Cardiac muscle cell (in vitro differentiated cells and primary cell): ENCODE data around the gene LRCOL1. TPM values are rescaled to one million over a fixed set of nuclear protein-coding genes. Genes with fewer than 3 reads are reported as not detected.
A peak's percentile ranks its signal among the peaks of the same experiment; 100 is the strongest.

Source experiments
- DNase-seq, 2 donors: peaks; one replicate each; pipeline versions ENCODE4 v3.0.0 to v3.0.0-alpha.2; 2010 to 2017; ENCODE audit warnings: low read depth in 1 of 2, low spot score in 1 of 2
- H3K27ac ChIP-seq: fragments of 200-600 bp; sonication (generic); 2 replicates; pipeline ENCODE4 v1.5.1; 2016
- H3K27me3 ChIP-seq: fragments of 200-600 bp; sonication (generic); 2 replicates; pipeline ENCODE4 v1.6.0; 2016; ENCODE audit warnings: control low read depth
- H3K36me3 ChIP-seq: fragments of 200-600 bp; sonication (generic); 2 replicates; pipeline ENCODE4 v1.5.1; 2016; ENCODE audit warnings: control low read depth
- H3K4me1 ChIP-seq: fragments of 200-600 bp; sonication (generic); 2 replicates; pipeline ENCODE4 v1.8.1; 2017; ENCODE audit warnings: low read depth, mild to moderate bottlenecking, mixed run types
- H3K4me3 ChIP-seq: fragments of 200-600 bp; sonication (generic); 2 replicates; pipeline ENCODE4 v1.5.1; 2016; ENCODE audit warnings: mild to moderate bottlenecking
- H3K9me3 ChIP-seq: fragments of 200-600 bp; sonication (generic); 2 replicates; pipeline ENCODE4 v1.5.1; 2017; ENCODE audit warnings: low read depth, mild to moderate bottlenecking, control low read depth
- CTCF ChIP-seq: IDR thresholded peaks from 2 replicates; pipeline ENCODE4 v1.5.1; 2012; ENCODE audit warnings: low read depth, mild to moderate bottlenecking, low read length
- polyA plus RNA-seq: library from polyadenylated mRNA; unstranded; fragments of >200 nt; fragmentation: Nextera tagmentation; extraction: Ambion mirVana; gene quantifications from 2 replicates; pipeline ENCODE4 v1.2.1, GENCODE V29; 2016
- total RNA-seq: library from RNA; depleted of rRNA; stranded (reverse); fragments of >200 nt; gene quantifications from 2 replicates; pipeline ENCODE4 v1.2.3, GENCODE V29; 2016

LRCOL1 gene
- total and polyA plus RNA-seq, 2 experiments from 2014 or later, result not detected

- H3K27ac ChIP-seq, result no peak within 1 kb of the TSS
- DNase-seq, result no peak
- H3K9me3 ChIP-seq, result no peaks in the 10 kb centered on the region
- peak within 1 kb of the TSS; percentile 21 for H3K4me3 ChIP-seq
- no peaks in the 10 kb centered on the region for H3K36me3 ChIP-seq
- no peak for TF ChIP-seq CTCF
- peaks cover 62% of the 10 kb centered on the region for H3K27me3 ChIP-seq
- H3K4me1 ChIP-seq, result no peaks in the 10 kb centered on the region
These were observed 8.3 kb upstream of the LRCOL1 start, which contains the start of gene P2RX2 for GRCh38 chr12:132618683-132619043. Gene P2RX2 (plus strand): TSS chr12:132618776. CDS start chr12:132618817, 41 bp downstream.

DNA sequence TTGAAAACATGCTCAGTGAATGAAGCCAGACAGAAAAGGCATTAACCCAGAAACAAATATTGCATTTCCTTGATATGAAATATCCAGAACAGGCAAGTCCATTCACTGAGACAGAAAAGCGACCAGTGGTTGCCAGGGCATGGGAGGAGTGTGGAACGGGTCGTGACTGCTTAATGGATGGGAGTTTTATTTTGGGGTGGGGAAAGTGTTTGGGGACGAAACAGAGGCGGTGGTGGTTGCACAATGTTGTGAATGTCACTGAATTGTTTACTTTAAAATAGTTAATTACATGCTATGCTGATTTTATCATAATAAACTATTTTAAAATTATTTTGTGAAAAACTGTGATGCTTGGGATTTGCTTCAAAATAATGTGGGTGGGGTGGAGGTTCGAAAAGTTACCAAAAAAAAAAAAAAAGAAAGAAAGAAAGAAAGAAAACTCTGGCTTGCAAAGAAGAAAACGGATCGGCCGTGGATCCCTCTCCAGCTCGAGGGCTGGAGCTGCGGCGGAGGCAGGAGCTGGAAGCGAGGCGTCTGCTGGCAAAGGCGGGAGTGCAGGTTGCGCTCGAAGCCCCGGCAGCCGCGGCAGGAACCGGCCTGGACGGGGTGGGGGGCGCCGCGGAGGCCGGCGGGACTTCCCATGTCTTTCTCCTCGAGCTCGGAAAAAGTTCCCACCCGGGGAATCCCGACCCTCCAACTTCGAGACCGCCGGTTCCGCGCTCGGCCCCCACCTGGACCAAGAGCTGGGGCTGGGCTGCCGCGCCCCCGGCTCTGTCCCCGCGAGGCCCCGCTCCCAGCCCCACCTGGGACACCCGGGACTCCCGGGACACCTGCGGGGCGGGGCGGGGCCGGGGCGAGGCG is 7.7 kb upstream of the LRCOL1 start:
- no peak for TF ChIP-seq CTCF
- Histone ChIP-seq H3K4me1 (no peaks in the 10 kb centered on the region), H3K36me3 (no peaks in the 10 kb centered on the region), H3K9me3 (no peaks in the 10 kb centered on the region), H3K27ac (no peak overlapping the region), H3K27me3 (peaks cover 67% of the 10 kb centered on the region), H3K4me3 (peak overlapping the region; percentile 21)
- DNase-seq, result no peak

DNA sequence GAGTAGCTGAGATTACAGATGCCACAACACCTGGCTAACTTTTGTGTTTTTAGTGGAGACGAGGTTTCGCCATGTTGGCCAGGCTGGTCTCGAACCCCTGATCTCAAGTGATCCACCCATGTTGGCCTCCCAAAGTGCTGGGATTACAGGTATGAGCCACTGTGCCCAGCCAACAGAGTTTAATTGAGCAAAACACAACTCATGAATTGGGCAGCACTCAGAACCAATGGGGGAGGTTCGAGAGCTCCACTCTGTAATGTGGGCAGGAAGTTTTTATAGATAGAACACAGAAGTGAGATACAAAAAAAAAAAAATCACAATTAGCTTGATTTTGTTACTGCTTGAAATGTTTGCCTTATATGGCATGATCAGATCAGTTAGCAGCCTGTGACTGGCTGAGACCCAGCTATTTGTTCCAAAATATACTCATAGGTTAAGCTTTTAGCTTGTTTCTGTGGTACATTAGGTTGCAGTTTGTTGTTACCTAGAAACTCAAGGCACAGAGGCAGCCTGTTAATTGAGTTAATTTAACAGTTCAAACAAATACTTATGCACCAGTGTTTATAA is 6.8 kb upstream of the LRCOL1 start:
- Histone ChIP-seq H3K9me3 (no peaks in the 10 kb centered on the region), H3K36me3 (no peaks in the 10 kb centered on the region), H3K4me1 (no peaks in the 10 kb centered on the region), H3K27me3 (peaks cover 74% of the 10 kb centered on the region), H3K4me3 (no peak overlapping the region), H3K27ac (no peak overlapping the region)
- TF ChIP-seq CTCF, result no peak
- no peak for DNase-seq

DNA sequence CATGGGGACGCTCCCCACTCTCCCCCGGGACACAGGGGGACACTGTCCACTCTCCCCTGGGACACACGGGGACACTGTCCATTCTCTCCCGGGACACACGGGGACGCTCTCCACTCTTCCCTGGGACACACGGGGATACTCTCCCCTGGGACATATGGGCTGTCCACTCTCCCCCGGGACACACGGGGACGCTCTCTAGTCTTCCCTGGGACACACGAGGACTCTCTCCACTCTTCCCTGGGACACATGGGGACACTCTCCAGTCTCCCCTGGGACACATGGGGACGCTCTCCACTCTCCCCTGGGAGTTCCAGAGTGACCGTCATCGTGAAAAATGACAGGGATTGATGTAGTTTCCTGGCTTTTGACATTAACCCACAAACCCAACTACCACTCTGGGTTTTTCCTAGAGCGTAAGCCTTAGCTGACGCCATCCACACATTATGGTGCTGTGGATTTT is 5.2 kb upstream of the LRCOL1 start:
- no peak overlapping the region for H3K27ac ChIP-seq
- TF ChIP-seq CTCF, result no peak
- DNase-seq, result no peak
- no peaks in the 10 kb centered on the region for H3K9me3 ChIP-seq
- no peaks in the 10 kb centered on the region for H3K36me3 ChIP-seq
- no peaks in the 10 kb centered on the region for H3K4me1 ChIP-seq
- no peak overlapping the region for H3K4me3 ChIP-seq
- H3K27me3 ChIP-seq, result peaks cover 86% of the 10 kb centered on the region

DNA sequence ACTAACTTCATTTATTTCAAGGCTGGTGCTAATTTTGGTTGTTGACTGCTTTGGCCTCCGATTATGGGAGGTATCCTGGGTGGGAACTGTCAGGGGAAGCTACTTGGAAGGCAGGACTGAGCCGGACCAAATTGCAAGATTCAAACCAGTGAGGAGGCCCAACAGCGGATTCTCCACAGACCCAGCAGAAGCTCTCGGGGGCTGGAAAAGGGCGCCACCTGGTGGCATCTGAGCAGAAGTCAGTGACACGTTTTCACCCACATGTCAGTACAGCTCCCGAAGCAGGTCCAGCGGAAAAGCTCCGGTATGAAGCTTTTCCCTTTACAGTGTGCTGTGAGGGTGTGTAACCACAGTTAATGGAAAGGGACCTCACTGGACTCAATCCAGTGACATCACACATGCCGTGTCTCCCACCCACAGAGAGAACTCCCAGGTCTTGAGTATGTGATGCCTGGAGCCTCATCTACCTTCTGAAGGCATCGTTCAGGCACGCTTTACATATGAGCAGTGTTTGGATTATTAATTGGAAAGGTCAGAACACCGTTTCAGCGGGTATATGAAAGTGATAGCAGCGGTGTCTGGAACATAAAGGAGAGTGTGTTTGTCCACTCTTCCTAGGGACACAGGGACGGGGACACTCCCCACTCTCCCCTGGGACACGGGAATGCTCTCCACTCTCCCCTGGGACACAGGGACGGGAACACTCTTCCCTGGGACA is 4.6 kb upstream of the LRCOL1 start:
- peaks cover 86% of the 10 kb centered on the region for H3K27me3 ChIP-seq
- H3K4me3 ChIP-seq, result no peak overlapping the region
- no peaks in the 10 kb centered on the region for H3K9me3 ChIP-seq
- H3K4me1 ChIP-seq, result no peaks in the 10 kb centered on the region
- peak; percentile 91 for TF ChIP-seq CTCF
- DNase-seq, result peak; percentile 88 to 90
- H3K27ac ChIP-seq, result no peak overlapping the region
- no peaks in the 10 kb centered on the region for H3K36me3 ChIP-seq
